Activated CD8-positive, alpha-beta memory T cell treated with anti-CD3 and anti-CD28 coated beads for 36 hours (primary cell): Measurements from ENCODE around the gene SEL1L. TPM values are rescaled to one million over a fixed set of nuclear protein-coding genes. Genes with fewer than 3 reads are reported as not detected.
"Not testable (repeated sequence)": the region's sequence is repeated elsewhere in the genome, so short reads cannot be mapped to it uniquely, and the experiment has no call there.

ENCODE experiments used
- CTCF ChIA-PET: fragments of 350-600 bp; sonication (Branson Sonifier 250); formaldehyde crosslinking; loops from one replicate; lab custom pipeline; 2021; ENCODE audit warnings: antibody characterized with exemption; lab: Charles Lee
- POLR2A ChIA-PET: fragments of 350-600 bp; sonication (Branson Sonifier 250); formaldehyde crosslinking; loops from one replicate; lab custom pipeline; 2021; ENCODE audit warnings: antibody characterized with exemption; lab: Charles Lee
- total RNA-seq, 2 experiments: library from RNA; stranded (reverse); gene quantifications; one replicate each; pipeline ENCODE4 v1.2.3, GENCODE V29; 2021

Gene SEL1L
- total RNA-seq, 2 experiments from 2014 or later: 52.1 to 53.6 TPM

DNA sequence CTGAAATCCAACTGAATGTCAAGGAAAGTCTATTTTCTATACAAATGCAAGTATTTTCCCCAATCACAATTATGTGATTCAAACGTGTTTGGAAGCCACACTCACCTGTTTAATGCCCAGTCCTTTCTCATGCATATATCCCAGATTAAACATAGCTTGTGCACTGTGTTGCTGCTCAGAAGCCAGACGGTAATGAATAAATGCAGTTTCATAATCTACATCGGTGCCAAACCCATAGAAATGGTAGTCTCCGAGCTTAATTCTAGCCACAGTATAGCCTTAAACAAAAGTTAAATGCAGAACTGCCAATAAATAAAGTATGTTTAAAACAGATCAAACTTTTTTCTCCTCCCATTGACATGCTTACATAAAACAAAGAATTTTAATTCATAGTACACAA is 49.5 kb downstream of the SEL1L start:
- CTCF ChIA-PET: interaction anchor here (1.3 kb wide), 1 partner anchor 19 kb away, joined by 3 read pairs; no protein-coding TSS in a partner anchor
- POLR2A ChIA-PET: no interaction called here

DNA sequence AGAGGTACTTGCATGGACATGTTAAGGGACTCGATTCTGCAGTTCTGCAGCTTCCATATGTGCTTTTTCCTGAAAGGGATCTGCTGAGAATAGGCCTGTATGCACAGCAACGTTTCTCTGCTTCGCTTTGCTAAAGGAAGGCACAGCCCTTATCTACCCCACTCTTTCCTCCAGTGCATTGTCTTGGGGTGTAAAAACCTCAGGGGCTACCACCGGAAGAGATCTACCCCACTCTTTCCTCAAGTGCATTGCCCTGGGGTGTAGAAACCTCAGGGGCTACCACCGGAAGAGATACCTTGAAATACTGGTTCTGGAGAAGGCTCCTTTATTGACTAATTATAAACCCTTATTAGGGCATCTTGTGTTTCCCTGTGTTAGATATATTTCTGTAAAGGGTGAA is 52.9 kb downstream of the SEL1L start:
- POLR2A ChIA-PET: no interaction called here
- CTCF ChIA-PET: no interaction called here

DNA sequence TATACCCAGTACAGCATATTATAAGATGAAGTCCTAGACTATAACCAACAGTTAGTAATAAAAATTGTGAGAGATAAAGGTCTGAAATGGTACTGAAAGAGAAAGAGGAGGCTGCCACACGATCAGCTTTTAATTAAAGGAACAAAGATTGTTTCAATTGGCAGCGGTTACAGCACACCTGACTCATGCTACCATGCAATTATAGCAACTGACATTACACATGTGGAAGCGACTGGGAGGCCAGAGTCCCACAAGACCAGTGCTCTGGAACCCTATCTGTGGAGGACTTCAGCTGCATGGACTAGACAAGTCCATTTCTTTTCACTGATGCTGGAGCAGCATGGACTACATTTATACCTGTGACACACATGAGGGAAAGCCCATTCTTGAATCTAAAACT is 55.2 kb downstream of the SEL1L start:
- ChIA-PET POLR2A (no interaction called here), CTCF (no interaction called here)

DNA sequence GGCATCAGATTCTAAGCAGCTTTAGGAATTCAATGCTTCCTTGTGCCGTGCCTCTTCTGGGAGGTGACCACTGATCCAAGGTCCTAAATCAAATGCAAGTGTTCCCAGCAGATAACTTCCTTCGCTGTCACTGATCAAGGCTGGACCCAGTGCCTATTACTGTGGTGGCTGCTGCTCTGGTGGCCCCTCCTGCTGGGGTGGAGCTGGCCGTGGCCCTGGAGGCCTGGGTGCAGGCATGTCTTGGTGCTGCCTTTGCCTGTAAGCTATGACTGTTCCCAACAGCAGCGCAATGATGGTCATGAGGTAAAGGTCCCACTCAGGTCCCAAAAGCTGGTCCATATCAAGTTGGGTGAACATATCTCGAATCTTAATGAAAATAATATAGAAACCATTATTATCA is 56.8 kb downstream of the SEL1L start:
- POLR2A ChIA-PET: no interaction called here
- CTCF ChIA-PET: interaction anchor here (1.2 kb wide), 1 partner anchor 12 kb away, joined by 4 read pairs; no protein-coding TSS in a partner anchor

DNA sequence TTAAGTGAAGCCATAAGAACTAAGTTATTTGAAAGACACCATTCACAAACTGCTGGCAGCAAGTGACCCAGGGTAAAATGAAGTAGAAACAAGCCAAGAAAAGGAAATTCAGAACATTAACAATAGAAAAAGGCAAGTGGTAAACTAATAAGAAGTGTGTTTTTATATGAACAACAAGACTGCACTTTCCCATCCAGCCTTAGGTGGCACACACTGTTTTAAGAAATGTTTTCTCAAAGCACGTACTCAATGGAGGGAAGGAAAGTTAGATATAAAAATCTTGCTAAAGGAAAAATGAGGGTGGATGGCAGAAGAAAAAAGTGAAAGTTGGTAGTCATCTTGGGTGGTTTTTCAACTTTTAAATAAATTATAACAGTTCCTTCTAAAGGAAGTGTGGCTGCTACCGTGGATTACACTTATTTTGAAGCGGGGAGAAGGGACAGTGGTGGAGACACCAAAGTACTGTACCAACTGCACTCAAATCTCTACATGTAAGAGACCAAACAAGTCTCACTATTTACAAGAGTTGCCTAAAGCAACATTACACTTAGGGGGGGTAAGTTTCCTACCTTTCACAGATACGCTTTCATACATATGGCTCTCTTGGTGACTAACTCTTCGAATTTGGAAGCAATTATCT is 58.8 kb downstream of the SEL1L start:
- ChIA-PET POLR2A (interaction anchor here (0.6 kb wide), 1 partner anchor 211 kb away, joined by 3 read pairs; no protein-coding TSS in a partner anchor), CTCF (no interaction called here)

DNA sequence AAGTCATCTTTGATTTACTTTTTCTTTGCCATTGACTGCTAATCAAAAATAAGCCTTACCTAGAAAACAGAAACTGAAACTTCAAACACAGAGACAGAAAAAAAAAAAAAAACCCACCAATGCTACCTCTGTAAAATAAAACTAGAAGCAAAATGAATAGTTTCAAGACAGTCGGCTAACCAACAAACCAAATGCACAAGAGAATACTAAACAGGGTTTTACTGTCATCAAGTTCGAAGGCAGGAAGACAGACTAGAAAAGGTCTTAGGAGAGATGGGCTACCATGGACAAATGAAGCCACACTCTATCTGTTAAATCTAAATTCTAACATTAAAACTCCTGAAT is 59.5 kb downstream of the SEL1L start:
- CTCF ChIA-PET: no interaction called here
- POLR2A ChIA-PET: no interaction called here

DNA sequence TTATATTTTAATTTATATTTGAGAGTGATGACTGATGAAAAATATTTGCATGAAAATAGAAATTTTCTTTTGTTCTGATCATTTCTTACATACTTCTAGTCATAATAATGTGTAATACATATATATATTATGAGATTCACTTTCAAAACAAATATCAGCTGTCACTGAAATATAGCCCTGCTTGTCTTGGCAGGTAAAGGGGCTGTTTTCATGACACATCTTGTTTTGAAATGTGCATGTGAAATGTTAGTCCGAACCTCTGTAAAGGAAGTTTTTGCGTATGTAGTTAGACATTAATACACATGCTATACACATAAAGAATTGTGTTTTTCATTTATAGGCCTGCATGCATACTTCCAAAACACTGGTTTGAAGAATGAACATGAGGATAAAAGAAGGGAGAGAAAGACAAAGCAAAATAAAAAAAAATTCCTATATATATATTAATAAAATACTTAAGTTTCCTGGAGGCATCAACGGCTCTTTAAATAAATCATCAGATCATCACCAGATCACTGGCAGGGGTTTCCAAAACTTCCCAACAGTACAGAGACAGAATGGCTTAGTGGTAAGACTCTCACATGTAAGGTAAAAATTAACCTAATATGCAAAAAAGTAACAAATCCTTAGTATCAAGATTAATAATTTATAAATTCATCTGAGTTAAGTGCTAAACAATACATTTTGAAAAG is 60.1 kb downstream of the SEL1L start:
- CTCF ChIA-PET: no interaction called here
- POLR2A ChIA-PET: no interaction called here

DNA sequence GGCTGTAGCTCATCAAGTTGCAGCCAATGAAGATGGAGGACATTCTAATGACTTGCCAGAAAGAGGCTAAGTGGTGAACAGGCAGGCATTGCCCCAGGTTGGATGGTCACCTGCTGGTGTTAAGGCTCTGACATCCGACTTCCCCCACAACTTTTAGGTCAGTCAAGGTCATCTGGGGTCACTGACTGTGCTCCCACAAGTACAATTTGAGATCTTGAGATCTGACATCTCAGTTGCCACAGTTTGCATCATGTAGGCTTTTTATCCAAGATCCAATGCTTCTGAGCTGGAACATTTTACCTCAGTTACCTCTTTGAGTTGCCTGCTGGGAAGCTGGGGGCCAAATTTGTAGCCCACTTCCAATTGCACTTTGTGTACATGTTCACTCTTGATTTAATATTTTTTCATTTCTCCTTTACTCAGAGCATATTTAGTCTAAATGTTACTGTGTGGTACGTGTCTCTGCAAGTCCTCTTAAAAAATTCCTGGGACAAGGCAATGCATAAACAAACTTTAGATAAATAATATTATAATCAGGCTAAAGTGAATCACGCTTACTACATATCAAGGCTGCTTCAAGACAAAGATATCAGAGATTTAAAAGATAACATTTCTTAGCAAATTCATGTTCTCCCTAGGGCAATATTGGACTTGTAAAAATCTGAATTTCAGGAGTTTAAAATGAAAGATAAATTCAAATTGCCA is 61.4 kb downstream of the SEL1L start:
- CTCF ChIA-PET: no interaction called here
- POLR2A ChIA-PET: interaction anchor here (0.6 kb wide), 1 partner anchor 57 kb away, joined by 10 read pairs; no protein-coding TSS in a partner anchor

DNA sequence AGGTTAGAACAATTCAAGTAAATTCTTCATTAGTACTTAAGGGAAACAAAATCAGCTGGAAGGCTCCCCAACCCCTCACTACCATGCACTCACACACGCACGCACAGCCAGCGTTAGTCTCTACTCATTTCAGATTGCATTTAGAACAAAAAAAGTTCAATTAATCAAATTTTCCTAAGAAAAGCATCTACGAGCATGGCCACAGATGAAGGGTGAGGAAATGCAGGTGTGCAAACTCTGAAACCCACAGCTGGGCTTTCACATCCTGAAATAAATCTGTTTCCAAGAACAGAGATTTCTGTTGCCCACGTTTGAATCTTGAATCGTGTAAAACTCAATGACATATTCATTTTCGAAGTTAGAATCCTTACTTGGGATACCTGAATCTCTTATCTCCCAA is 62.6 kb downstream of the SEL1L start:
- ChIA-PET POLR2A (interaction anchor here (0.7 to 1.2 kb wide), 2 partner anchors 250 to 608 kb away, joined by 3 to 7 read pairs; partner anchors contain the start of gene GTF2A1), CTCF (interaction anchor here (0.9 kb wide), 1 partner anchor 295 kb away, joined by 3 read pairs; no protein-coding TSS in a partner anchor)

DNA sequence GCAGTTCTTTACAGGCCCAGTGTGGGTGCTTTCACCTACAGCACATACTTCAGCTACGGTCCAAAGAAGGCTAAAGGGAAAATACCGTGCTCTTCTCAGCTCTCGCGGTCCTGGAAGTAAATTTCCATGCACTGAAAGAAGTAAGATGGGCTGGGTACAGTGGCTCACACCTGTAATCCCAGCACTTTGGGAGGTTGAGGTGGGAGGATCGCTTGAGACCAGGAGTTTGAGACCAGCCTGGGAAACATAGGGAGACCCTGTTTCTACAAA is 63.2 kb downstream of the SEL1L start:
- CTCF ChIA-PET: not testable (repeated sequence)
- POLR2A ChIA-PET: interaction anchor here (0.7 to 1.2 kb wide), 2 partner anchors 55 to 249 kb away, joined by 3 to 7 read pairs; partner anchors contain the start of gene GTF2A1

DNA sequence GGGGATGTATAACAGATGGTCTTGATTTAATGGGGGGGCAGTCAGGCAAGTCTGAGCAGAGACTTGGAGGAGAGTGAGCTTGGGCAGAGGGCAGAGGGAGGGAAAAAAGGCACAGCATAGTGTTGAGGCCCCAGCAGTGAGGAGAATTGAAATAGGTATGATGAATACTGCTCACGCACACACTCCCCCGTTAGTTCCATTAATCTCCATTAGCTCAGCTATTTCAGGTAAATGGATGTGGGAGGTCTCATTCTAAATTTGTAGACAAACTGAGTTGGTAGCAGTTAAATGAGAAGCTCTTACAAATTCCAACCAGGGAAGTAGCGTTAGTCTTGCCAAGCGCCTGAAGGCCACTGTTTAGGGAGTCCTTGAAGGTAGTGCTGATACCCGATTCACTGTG is 66.8 kb downstream of the SEL1L start:
- POLR2A ChIA-PET: no interaction called here

DNA sequence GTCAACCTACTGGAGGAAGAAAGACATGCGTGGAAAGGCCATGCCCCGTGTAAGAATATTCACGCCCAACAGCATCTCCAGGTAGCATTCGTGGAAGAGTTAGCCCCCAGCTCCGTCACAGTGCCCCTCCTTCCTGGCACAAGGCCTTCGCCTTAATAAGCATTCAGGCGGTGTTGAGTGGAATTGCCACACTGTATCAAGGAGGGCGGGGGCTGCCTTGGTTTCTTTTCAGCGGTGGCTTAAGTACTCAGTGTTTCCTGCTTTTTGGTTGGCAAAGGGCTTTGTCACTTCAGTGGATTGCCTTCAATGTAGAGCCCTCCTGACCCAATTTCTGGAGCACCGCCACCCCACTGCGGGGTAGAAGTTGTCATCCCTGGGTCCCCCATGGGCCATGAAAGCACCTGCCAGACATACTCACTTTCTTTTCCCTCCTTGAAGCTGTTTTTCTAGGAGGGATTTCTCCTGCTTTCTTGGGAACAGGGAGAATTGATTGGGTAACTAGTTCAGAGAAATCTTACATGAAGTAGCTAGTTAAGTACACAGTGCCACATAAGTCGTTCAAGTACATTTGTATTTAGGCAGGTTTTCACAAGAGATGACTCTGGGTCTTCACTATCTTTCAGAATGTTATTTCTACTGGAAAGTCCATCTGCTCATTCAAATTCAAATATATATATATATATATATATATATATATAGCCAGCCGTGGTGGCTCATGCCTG is 68.0 kb downstream of the SEL1L start:
- CTCF ChIA-PET: interaction anchor here (1.0 to 4.3 kb wide), 7 partner anchors 10 to 196 kb away, joined by 3 to 19 read pairs (median 4); partner anchors contain the start of gene STON2
- POLR2A ChIA-PET: no interaction called here

More for the DNA sequence above, 66.8 kb downstream of the SEL1L start:
- CTCF ChIA-PET: interaction anchor here (4.3 kb wide), 1 partner anchor 197 kb away, joined by 19 read pairs; no protein-coding TSS in a partner anchor

DNA sequence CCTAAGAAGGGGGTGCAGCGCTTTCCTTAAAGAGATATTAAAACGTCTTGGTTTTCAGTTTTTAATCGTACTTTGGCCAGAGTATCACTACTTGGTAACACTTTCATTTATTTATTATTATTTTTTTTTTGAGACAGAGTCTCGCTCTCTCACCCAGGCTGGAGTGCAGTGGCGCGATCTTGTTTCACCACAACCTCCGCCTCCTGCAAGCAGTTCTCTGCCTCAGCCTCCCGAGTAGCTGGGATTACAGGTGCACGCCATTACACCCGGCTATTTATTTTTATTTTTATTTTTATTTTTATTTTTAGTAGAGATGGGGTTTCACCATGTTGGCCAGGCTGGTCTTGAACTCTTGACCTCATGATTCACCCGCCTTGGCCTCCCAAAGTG is 68.7 kb downstream of the SEL1L start:
- ChIA-PET CTCF (interaction anchor here (0.7 to 4.3 kb wide), 12 partner anchors 10 to 246 kb away, joined by 3 to 19 read pairs (median 3); partner anchors contain the start of gene STON2), POLR2A (interaction anchor here (0.9 kb wide), 1 partner anchor 244 kb away, joined by 3 read pairs; the partner anchor contains the start of gene GTF2A1)

DNA sequence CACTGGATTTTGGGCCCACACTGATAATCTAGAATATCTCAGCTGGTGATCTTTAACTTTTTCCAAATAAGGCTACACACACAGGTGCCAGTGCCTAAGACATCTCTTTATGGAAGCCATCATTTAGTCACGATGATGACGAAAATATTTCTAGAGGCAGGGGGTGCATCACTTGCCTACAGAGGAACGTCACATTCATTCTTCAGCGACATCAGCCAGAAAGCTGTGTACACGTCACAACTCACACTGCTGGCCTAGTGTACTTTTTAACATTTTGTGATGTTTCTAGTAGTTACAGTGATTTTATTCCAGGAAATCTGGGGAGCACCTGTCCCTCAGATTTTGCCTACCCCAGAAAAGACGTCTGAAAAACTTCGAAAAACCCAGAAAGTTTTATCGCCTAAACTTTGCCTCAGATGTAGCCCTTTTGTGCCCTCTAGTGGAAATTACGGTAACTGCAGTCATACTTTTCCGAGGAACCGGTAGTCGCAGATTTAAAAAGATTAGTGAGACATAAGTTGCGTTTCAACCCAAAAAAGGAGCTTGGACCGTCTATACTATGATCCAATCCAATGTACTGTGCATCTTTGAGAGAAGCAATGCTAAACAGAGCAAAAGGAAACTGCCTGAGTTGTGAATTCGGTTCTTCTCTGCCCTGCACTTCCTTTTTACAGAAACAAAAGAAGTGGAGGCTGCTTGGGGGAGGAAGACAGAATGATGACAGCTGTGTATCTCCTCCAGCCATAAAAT is 69.2 kb downstream of the SEL1L start:
- ChIA-PET CTCF (interaction anchor here (0.5 to 4.3 kb wide), 13 partner anchors 9 to 246 kb away, joined by 3 to 19 read pairs (median 3); partner anchors contain the start of gene STON2), POLR2A (interaction anchor here (0.9 kb wide), 1 partner anchor 244 kb away, joined by 3 read pairs; the partner anchor contains the start of gene GTF2A1)

DNA sequence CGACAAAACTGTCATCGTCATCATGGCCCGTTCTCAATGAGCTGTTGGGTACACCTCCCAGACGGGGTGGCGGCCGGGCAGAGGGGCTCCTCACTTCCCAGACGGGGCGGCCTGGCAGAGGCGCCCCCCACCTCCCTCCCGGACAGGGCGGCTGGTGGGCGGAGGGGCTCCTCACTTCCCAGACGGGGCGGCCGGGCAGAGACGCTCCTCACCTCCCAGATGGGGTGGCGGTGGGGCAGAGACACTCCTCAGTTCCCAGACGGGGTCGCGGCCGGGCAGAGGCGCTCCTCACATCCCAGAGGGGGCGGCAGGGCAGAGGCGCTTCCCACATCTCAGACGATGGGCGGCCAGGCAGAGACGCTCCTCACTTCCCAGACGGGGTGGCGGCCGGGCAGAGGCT is 71.3 kb downstream of the SEL1L start:
- POLR2A ChIA-PET, CTCF ChIA-PET: not testable (repeated sequence)

DNA sequence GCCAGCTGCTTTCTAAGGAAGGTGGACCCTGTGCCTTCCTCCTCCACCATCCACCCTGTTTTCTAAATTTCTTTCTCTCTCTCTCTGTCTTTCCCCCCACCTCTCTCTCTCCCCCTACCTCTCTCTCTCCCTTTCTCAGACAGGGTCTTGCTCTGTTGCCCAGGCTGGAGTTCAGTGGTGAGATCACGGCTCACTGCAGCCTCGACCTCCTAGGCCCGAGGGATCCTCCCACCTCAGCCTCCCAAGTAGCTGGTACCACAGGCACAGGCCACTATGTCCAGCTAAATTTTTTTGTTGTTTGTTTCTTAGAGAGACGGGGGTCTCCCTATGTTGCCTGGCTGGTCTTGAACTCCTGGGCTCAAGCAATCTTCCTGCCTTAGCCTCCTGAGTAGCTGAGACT is 73.7 kb downstream of the SEL1L start:
- CTCF ChIA-PET: no interaction called here
- POLR2A ChIA-PET: no interaction called here

DNA sequence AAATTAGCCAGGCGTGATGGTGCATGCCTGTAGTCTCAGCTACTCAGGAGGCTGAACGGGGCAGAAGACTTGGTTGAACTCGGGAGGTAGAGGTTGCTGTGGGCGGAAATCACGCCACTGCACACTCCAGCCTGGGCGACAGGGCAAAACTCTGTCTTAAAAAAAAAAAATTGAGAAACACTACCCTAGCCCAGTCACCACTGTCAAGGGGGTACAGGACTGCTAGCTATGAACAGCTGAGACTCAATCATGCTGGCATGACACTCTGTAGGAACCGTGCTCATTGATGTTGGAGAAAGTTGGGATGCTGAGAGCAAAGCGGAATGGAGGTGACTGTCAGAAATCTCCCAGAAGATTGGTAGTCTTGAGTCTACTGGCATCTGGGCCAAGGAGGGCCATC is 75.3 kb downstream of the SEL1L start:
- ChIA-PET POLR2A (no interaction called here), CTCF (no interaction called here)

DNA sequence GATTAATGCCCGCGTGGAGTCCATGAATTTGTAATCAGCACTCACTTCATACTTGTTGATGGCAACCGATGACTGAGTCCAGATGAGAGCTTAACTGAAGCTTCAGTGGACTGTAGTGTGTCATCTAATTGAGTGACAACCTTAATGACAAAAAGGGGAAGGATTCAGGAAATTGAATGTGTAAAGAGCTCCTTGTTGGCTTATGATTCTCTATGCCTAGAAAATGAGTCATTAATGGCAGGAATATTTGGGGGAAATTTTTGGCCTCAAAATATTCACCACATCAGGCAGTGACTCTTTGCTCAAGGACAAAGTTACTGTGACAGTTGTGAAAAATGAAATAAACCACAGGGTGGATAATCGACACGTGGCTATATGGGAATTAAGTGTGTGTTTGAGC is 78.3 kb downstream of the SEL1L start:
- ChIA-PET POLR2A (no interaction called here), CTCF (interaction anchor here (0.6 to 1.4 kb wide), 4 partner anchors 10 to 186 kb away, joined by 3 to 6 read pairs (median 4); no protein-coding TSS in a partner anchor)
